Measurements from ENCODE around the gene BRI3. TPM values are rescaled to one million over a fixed set of nuclear protein-coding genes. Genes with fewer than 3 reads are reported as not detected.

BRI3 gene
- total and polyA plus RNA-seq, 2 of the 13 experiments (the other 11 are each of a cell fraction or from before 2014, with no cell fraction given), result 54.0 to 103 TPM

GRCh38 chr7:98294798-98295382, 13.4 kb downstream of the BRI3 start:
- WGBS (ENCODE audit: low lambda C conversion rate), result 71% methylated on average over 4 of the region's 14 CpGs
- Histone ChIP-seq H3K27ac (ENCODE audit: extremely low read length, insufficient read depth, low read length) (no peak overlapping the region), H3K36me3 (replicated peaks in 1 of 2; ENCODE audit: control insufficient read depth in 1 of 2, insufficient read depth in 2 of 2, low read length in 2 of 2) (peaks cover 17 to 40% of the 10 kb centered on the region in 2 experiments; a peak in 4 of 5 replicates), H3K79me2 (ENCODE audit: insufficient read depth, low read length) (no peaks in the 10 kb centered on the region), H3K4me1 (ENCODE audit: insufficient read depth, low read length) (0 out of 2 replicates have a peak, but pooled peaks cover under 1% of the 10 kb centered on the region), H3K4me3 (replicated peaks in 1 of 3; ENCODE audit: insufficient read depth in 1 of 3, low read depth in 2 of 3, low read length in 3 of 3) (no peak overlapping the region), H3K9ac (ENCODE audit: insufficient read depth, low read depth, low read length) (no peak overlapping the region), H3K4me2 (ENCODE audit: low read depth, low read length) (no peak overlapping the region), H2AFZ (ENCODE audit: low read length) (no peak overlapping the region), H3K9me3 (ENCODE audit: low read length) (no peaks in the 10 kb centered on the region), H3K27me3 (ENCODE audit: control insufficient read depth in 1 of 2, insufficient read depth in 2 of 2, low read length in 2 of 2) (no peaks in the 10 kb centered on the region), H4K20me1 (ENCODE audit: insufficient read depth, low read length) (0 out of 2 replicates have a peak, but pooled peaks cover 9% of the 10 kb centered on the region)
- BruUV-seq (replicated peaks), result no TSS peak
- intact Hi-C loops (cut with micrococcal nuclease; ENCODE audit: unreplicated experiment), result loop anchor here (2.0 kb wide), 1 partner anchor 106 kb away; the partner anchor contains the start of gene BAIAP2L1
- POLR2A ChIA-PET, result interaction anchor here (1.0 kb wide), 1 partner anchor 122 kb away, joined by 4 read pairs; no protein-coding TSS in a partner anchor
- ATAC-seq (peak; percentile 89), FAIRE-seq (no peak), DNase-seq (ENCODE audit: low spot score) (peak; percentile 35)
- in situ Hi-C loops (cut with HindIII; ENCODE audit: extremely low pct_ligation_motif_present, low pct_unique_long_range_greater_than_20kb), result loop anchor here (5.0 to 10.0 kb wide), 2 partner anchors 102 to 550 kb away; no protein-coding TSS in a partner anchor
- CTCF ChIA-PET (ENCODE audit: low intra/inter-chr PET ratio, low total read pairs), result interaction anchor here (1.2 to 1.6 kb wide), 2 partner anchors 106 to 451 kb away, joined by 4 to 9 read pairs; partner anchors contain the start of gene BAIAP2L1
- TF ChIP-seq NCOA2 (CRISPR knock-in tag; IDR thresholded peaks at IDR 0.05) (no peak), PCBP1 (IDR thresholded peaks at IDR 0.05; ENCODE audit: borderline replicate concordance, low read depth, low read length) (no peak), ONECUT2 (CRISPR knock-in tag; IDR thresholded peaks at IDR 0.05) (no peak), KDM2A (CRISPR knock-in tag; IDR thresholded peaks at IDR 0.05; ENCODE audit: borderline replicate concordance, low read depth) (0 out of 2 replicates have a peak, but pooled peaks have one; percentile 55), PPARG (CRISPR knock-in tag; conservative IDR thresholded peaks at IDR 0.05) (0 out of 2 replicates have a peak, but pooled peaks have one; percentile 15), AGO1 (IDR thresholded peaks at IDR 0.05; ENCODE audit: low read depth, low read length, poor library complexity, severe bottlenecking) (peak; percentile 59), ZNF746 (CRISPR knock-in tag; IDR thresholded peaks at IDR 0.05) (no peak), ZNF543 (CRISPR knock-in tag; IDR thresholded peaks at IDR 0.05) (no peak), RAD21 (CRISPR knock-in tag; IDR thresholded peaks at IDR 0.05) (peak; percentile 87), STAG1 (CRISPR knock-in tag; IDR thresholded peaks at IDR 0.05) (peak; percentile 87), AKAP8 (CRISPR knock-in tag; IDR thresholded peaks at IDR 0.05) (0 out of 2 replicates have a peak, but pooled peaks have one; percentile 69), SRY (CRISPR knock-in tag; IDR thresholded peaks at IDR 0.05) (0 out of 2 replicates have a peak, but pooled peaks have one; percentile 32), SP1 (IDR thresholded peaks at IDR 0.05) (no peak), SP1 (CRISPR knock-in tag; IDR thresholded peaks at IDR 0.05) (no peak), ZNF225 (CRISPR knock-in tag; IDR thresholded peaks at IDR 0.05) (0 out of 2 replicates have a peak, but pooled peaks have one; percentile 30), ZNF263 (CRISPR knock-in tag; IDR thresholded peaks at IDR 0.05) (0 out of 2 replicates have a peak, but pooled peaks have one; percentile 29), ARID5B (CRISPR knock-in tag; IDR thresholded peaks at IDR 0.05) (no peak), REST (IDR thresholded peaks at IDR 0.05; ENCODE audit: borderline replicate concordance in 1 of 2, low read depth in 1 of 2, low read length in 2 of 2) (no peak)
